ENCODE results near the gene ZFAND2A. TPM values are rescaled to one million over a fixed set of nuclear protein-coding genes. Genes with fewer than 3 reads are reported as not detected.

ZFAND2A gene
- total RNA-seq, 1 donor from 2014 or later: 23.5 TPM

GRCh38 chr7:1111156-1111555, 48.8 kb downstream of the ZFAND2A start:
- no peak for DNase-seq (ENCODE audit: extremely low read depth, low read depth, low spot score)

GRCh38 chr7:1110358-1110757, 49.6 kb downstream of the ZFAND2A start:
- DNase-seq (ENCODE audit: extremely low read depth, low read depth, low spot score): no peak

GRCh38 chr7:1109581-1110310, 50.2 kb downstream of the ZFAND2A start:
- no peak for DNase-seq (ENCODE audit: extremely low read depth, low read depth, low spot score)

GRCh38 chr7:1108264-1108920, 51.6 kb downstream of the ZFAND2A start:
- no peak for DNase-seq (ENCODE audit: extremely low read depth, low read depth, low spot score)

- no peak for DNase-seq (ENCODE audit: extremely low read depth, low read depth, low spot score)
These were observed 53.1 kb downstream of the ZFAND2A start for GRCh38 chr7:1106793-1107421.

GRCh38 chr7:1106063-1106792, 53.8 kb downstream of the ZFAND2A start:
- DNase-seq (ENCODE audit: extremely low read depth, low read depth, low spot score): no peak

- no peak for DNase-seq (ENCODE audit: extremely low read depth, low read depth, low spot score)
These were observed 54.8 kb downstream of the ZFAND2A start for GRCh38 chr7:1105189-1105588.

- DNase-seq (ENCODE audit: extremely low read depth, low read depth, low spot score): no peak
These were observed 55.3 kb downstream of the ZFAND2A start for GRCh38 chr7:1104516-1105179.

- DNase-seq (ENCODE audit: extremely low read depth, low read depth, low spot score): no peak
These were observed 56.0 kb downstream of the ZFAND2A start for GRCh38 chr7:1103789-1104515.

GRCh38 chr7:1103009-1103788, 56.8 kb downstream of the ZFAND2A start:
- DNase-seq (ENCODE audit: extremely low read depth, low read depth, low spot score): no peak

Other genes starting within 250 kb of the ZFAND2A start
- 3.0 and 5.1 TPM in 2 replicates for gene ADAP1, start 205.5 kb downstream of the ZFAND2A start, total RNA-seq
- gene COX19, start 184.6 kb downstream of the ZFAND2A start, total RNA-seq: 5.1 and 9.5 TPM in 2 replicates
- not detected in 2 replicates for gene CYP2W1, start 177.0 kb downstream of the ZFAND2A start, total RNA-seq
- 5.4 and 33.5 TPM in 2 replicates for gene GPR146, start 115.7 kb downstream of the ZFAND2A start, total RNA-seq
- gene GPER1, start 72.1 kb downstream of the ZFAND2A start, total RNA-seq: 1.4 and 1.8 TPM in 2 replicates
- not detected in 2 replicates for gene UNCX, start 72.7 kb upstream of the ZFAND2A start, total RNA-seq

Data from glomerular endothelial cell (primary cell).